Neural cell (in vitro differentiated cells): ENCODE data around the gene CAPN2.

Source experiments
- EZH2 ChIP-seq: fragments of 200-600, 300-800 bp; shearing (Covaris generic), sonication (generic); IDR thresholded peaks from 2 replicates; pipeline ENCODE4 v1.6.1; 2014; ENCODE audit warnings: antibody characterized with exemption, low read length, borderline replicate concordance, mild to moderate bottlenecking; ENCODE audit not compliant: insufficient read depth, poor library complexity, severe bottlenecking
- POLR2AphosphoS5 ChIP-seq: IDR thresholded peaks from 2 replicates; pipeline ENCODE4 v1.6.1; 2012
- TF ChIP-seq, protein P1 (sequence below): fragments of 450-650 bp; IDR thresholded peaks from 2 replicates; pipeline ENCODE4 v1.5.1; 2014; ENCODE audit warnings: antibody characterized with exemption, mild to moderate bottlenecking, moderate library complexity; ENCODE audit not compliant: poor library complexity, severe bottlenecking

- no peak for TF ChIP-seq EZH2
- no peak for TF ChIP-seq POLR2AphosphoS5
- TF ChIP-seq, protein P1, sequence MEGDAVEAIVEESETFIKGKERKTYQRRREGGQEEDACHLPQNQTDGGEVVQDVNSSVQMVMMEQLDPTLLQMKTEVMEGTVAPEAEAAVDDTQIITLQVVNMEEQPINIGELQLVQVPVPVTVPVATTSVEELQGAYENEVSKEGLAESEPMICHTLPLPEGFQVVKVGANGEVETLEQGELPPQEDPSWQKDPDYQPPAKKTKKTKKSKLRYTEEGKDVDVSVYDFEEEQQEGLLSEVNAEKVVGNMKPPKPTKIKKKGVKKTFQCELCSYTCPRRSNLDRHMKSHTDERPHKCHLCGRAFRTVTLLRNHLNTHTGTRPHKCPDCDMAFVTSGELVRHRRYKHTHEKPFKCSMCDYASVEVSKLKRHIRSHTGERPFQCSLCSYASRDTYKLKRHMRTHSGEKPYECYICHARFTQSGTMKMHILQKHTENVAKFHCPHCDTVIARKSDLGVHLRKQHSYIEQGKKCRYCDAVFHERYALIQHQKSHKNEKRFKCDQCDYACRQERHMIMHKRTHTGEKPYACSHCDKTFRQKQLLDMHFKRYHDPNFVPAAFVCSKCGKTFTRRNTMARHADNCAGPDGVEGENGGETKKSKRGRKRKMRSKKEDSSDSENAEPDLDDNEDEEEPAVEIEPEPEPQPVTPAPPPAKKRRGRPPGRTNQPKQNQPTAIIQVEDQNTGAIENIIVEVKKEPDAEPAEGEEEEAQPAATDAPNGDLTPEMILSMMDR: no peak
Observed at GRCh38 chr1:223759273-223759672, 46.9 kb downstream of the CAPN2 start.
